Activated CD8-positive, alpha-beta memory T cell treated with anti-CD3 and anti-CD28 coated beads for 36 hours (primary cell): ENCODE measurements around the gene CORO1C. TPM values are rescaled to one million over a fixed set of nuclear protein-coding genes. Genes with fewer than 3 reads are reported as not detected.

Experiments
- CTCF ChIA-PET: fragments of 350-600 bp; sonication (Branson Sonifier 250); formaldehyde crosslinking; loops from one replicate; lab custom pipeline; 2021; ENCODE audit warnings: antibody characterized with exemption; lab: Charles Lee
- POLR2A ChIA-PET: fragments of 350-600 bp; sonication (Branson Sonifier 250); formaldehyde crosslinking; loops from one replicate; lab custom pipeline; 2021; ENCODE audit warnings: antibody characterized with exemption; lab: Charles Lee
- total RNA-seq, 2 experiments: library from RNA; stranded (reverse); gene quantifications; one replicate each; pipeline ENCODE4 v1.2.3, GENCODE V29; 2021

CORO1C gene
- total RNA-seq, 2 experiments from 2014 or later = 71.0 to 78.7 TPM

- ChIA-PET POLR2A (interaction anchor here (0.6 to 1.4 kb wide), 4 partner anchors 13 to 58 kb away, joined by 3 to 6 read pairs (median 3); partner anchors contain the start of gene ISCU), CTCF (interaction anchor here (1.6 to 8.4 kb wide), 3 partner anchors 9 to 58 kb away, joined by 4 to 129 read pairs (median 81); partner anchors contain the start of genes ISCU and SELPLG)
These were observed 111.0 kb downstream of the CORO1C start for GRCh38 chr12:108620236-108620879.

DNA sequence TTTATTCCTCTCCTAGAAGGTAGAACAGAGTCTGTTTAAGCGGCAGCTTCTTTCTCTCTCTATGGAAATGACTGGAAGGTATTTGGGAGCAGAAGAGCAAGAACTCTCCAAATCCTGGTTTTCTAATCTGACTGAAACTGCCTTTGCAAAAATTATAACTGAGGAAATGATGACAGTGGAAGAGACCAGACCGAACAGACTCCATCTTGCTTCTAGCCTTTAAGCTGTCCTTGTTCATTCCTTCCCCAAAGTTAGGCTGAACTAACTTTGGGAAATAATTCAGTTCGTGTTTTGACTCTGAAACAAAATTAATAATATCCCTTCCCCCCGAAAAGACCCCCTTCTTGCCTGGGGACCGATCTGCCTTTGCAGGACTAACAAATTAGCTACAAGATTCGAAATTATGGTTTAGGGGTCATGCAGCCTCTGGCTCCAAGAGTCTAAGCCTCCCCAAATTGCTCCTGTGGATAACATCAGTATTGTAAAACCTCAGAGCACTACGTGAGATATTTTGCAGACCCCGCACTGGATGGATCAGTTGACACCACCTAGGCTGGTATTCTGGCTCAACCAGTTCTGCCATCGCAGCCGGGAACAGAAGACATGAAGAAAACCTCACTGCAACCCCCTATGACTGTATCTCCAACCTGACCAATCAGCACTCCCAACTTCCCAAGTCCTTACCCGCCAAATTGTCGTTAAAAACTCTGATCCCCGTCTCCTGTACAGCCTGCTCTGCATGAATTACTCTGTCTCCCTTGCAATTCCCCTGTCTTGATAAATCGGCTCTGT is 111.8 kb downstream of the CORO1C start:
- ChIA-PET POLR2A (interaction anchor here (0.6 to 4.0 kb wide), 4 partner anchors 8 to 58 kb away, joined by 3 to 36 read pairs (median 4); partner anchors contain the start of genes ISCU and SART3), CTCF (interaction anchor here (0.7 to 8.4 kb wide), 7 partner anchors 10 to 184 kb away, joined by 3 to 129 read pairs (median 9); partner anchors contain the start of genes ISCU and SELPLG)

DNA sequence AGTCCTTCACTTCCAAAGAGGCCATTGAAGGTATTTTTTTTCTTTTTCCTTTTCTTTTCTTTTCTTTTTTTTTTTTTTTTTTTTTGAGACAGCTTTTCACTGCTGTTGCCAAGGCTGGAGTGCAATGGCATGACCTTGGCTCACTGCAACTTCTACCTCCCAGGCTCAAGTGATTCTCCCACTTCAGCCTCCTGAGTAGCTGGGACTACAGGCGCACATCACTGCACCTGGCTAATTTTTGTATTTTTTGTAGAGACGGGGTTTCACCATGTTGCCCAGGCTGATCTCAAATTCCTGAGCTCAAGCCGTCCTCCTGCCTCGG is 112.4 kb downstream of the CORO1C start:
- ChIA-PET POLR2A (interaction anchor here (1.1 to 4.0 kb wide), 3 partner anchors 9 to 57 kb away, joined by 3 to 36 read pairs (median 3); partner anchors contain the start of genes ISCU and SART3), CTCF (interaction anchor here (0.7 to 8.4 kb wide), 14 partner anchors 11 to 185 kb away, joined by 3 to 129 read pairs (median 8); partner anchors contain the start of genes ISCU, SART3 and SELPLG)

DNA sequence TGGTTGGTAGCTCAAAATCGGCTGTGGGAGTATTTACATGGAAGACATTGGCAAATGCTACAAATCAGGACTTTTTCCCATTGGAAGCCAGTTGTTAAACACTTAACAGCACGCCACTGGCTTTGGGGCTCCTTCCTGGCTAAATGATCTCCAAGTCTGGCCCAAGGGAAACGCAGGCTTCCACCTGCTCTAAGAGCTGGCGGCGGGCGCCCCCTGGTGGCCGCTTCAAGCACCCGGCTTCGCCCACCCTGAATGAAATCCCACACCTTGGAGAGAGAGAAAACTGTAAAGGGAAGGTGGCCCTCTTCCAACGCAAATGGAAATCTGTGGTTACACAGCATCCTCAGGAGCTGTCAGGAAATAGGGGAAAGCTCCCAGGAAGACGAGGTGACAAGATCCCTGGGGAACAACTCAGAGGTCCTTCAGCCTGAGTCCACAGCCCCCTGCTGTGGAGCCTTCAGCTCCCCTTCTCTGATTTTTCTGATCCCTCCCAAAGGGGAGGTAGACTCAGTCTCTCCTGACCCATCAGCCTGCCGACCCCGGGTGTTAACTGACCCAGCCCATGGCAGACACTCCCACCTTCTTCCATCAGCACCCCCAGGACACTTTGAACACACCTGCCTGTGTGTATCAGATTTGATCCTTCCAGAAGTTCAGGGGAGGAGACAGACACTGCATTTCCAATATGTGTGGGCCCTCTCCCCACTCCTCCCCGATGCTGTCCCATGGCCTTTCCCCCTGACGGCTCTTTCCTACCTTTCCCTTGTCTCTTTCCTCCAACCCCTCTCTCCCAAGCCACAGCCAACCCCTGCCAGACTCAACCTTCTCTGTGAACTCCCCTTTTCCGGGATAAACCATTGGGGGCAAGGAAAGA is 113.0 kb downstream of the CORO1C start:
- CTCF ChIA-PET = interaction anchor here (0.6 to 8.4 kb wide), 26 partner anchors 11 to 1711 kb away, joined by 3 to 129 read pairs (median 4); partner anchors contain the start of genes ISCU, SART3 and SELPLG
- POLR2A ChIA-PET = interaction anchor here (0.6 to 4.0 kb wide), 10 partner anchors 10 to 71 kb away, joined by 3 to 36 read pairs (median 6); partner anchors contain the start of genes ISCU, SART3 and SELPLG

GRCh38 chr12:108616941-108617858 is 114.1 kb downstream of the CORO1C start:
- ChIA-PET CTCF (interaction anchor here (0.6 to 8.4 kb wide), 20 partner anchors 10 to 476 kb away, joined by 3 to 129 read pairs (median 4); partner anchors contain the start of genes ALKBH2, ISCU, SART3 and SELPLG), POLR2A (interaction anchor here (0.6 to 4.0 kb wide), 11 partner anchors 11 to 74 kb away, joined by 3 to 36 read pairs (median 5); partner anchors contain the start of genes ISCU, SART3 and SELPLG)

DNA sequence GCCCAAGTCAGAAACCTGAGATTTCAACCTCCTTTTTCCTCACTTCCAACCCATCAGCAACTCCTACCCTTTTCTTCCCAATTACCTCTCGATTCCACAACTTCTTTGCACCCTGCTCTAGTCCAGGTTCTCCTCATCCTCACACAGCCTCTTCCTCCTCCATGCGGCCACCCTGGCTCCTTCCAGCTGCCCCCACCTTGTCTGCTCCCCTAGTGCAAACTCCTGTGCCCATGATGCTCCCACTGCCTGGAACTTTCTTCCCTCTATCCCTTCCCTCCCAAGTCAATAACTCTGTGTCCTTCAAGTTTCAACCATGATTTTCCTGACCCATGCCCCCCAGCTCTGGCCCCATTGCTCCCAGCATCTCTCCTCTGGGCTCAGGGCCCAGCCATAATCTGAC is 115.0 kb downstream of the CORO1C start:
- POLR2A ChIA-PET = interaction anchor here (1.1 to 4.0 kb wide), 6 partner anchors 19 to 74 kb away, joined by 3 to 36 read pairs (median 6); partner anchors contain the start of genes ISCU and SART3
- CTCF ChIA-PET = interaction anchor here (0.9 to 8.4 kb wide), 7 partner anchors 13 to 477 kb away, joined by 3 to 129 read pairs (median 33); partner anchors contain the start of genes ALKBH2, ISCU, SART3 and SELPLG

DNA sequence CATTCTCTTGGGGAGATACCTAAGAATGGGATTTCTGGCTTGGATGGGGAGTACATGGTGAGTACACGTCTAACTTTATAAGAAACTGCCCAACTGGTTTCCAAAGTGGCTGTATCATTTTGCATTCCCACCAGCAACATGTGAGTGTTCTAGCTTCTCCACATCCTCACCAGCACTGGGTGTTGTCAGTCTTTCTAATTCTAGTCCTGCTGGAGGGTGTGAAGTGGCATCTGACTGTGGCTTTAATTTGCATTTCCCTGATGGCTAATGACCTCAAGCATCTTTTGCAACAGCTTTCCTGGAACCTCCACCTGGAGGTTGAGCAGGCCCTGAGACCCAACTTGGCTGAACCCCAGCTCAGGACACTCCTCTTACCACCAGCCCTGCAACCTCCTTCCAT is 115.4 kb downstream of the CORO1C start:
- POLR2A ChIA-PET = interaction anchor here (1.8 to 4.0 kb wide), 2 partner anchors 54 to 75 kb away, joined by 3 to 36 read pairs; partner anchors contain the start of genes ISCU and SART3
- CTCF ChIA-PET = interaction anchor here (0.9 to 8.4 kb wide), 3 partner anchors 14 to 55 kb away, joined by 3 to 129 read pairs (median 50); partner anchors contain the start of genes ISCU and SART3

- ChIA-PET CTCF (no interaction called here), POLR2A (no interaction called here)
These were observed 116.7 kb downstream of the CORO1C start for GRCh38 chr12:108614639-108615038.

GRCh38 chr12:108614041-108614440 is 117.3 kb downstream of the CORO1C start:
- ChIA-PET CTCF (no interaction called here), POLR2A (interaction anchor here (0.9 kb wide), 1 partner anchor 53 kb away, joined by 3 read pairs; the partner anchor contains the start of gene SART3)

- ChIA-PET CTCF (no interaction called here), POLR2A (interaction anchor here (0.9 kb wide), 1 partner anchor 53 kb away, joined by 3 read pairs; the partner anchor contains the start of gene SART3)
These were observed 117.8 kb downstream of the CORO1C start for GRCh38 chr12:108613548-108613947.

DNA sequence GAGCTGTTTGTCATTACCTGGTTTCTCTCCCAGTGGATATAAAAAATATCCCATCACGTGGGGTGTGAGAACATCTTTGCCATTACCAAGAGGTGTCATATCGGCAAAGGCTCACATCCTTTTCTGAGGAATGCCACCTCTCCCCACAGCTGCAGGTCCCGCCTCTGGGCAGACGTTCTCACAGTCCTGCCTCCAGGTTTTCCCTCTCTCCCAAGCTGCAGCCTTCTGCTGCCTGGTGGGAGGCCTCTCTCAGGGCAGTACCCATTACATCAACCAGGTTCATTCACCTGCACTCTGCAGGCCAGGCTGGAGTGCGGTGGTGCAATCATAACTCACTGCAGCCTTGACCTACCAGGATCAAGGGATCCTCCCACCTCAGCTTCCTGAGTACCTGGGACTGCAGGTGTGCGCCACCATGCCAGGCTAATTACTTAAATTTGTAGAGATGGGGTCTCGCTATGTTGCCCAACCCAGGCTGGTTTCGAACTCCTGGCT is 118.5 kb downstream of the CORO1C start:
- ChIA-PET CTCF (interaction anchor here (0.6 to 0.8 kb wide), 3 partner anchors 113 to 199 kb away, joined by 3 to 4 read pairs (median 3); no protein-coding TSS in a partner anchor), POLR2A (interaction anchor here (0.7 to 0.9 kb wide), 2 partner anchors 52 to 480 kb away, joined by 3 read pairs; partner anchors contain the start of gene SART3)

- ChIA-PET POLR2A (no interaction called here), CTCF (interaction anchor here (0.8 kb wide), 1 partner anchor 200 kb away, joined by 3 read pairs; no protein-coding TSS in a partner anchor)
These were observed 119.4 kb downstream of the CORO1C start for GRCh38 chr12:108611884-108612415.

DNA sequence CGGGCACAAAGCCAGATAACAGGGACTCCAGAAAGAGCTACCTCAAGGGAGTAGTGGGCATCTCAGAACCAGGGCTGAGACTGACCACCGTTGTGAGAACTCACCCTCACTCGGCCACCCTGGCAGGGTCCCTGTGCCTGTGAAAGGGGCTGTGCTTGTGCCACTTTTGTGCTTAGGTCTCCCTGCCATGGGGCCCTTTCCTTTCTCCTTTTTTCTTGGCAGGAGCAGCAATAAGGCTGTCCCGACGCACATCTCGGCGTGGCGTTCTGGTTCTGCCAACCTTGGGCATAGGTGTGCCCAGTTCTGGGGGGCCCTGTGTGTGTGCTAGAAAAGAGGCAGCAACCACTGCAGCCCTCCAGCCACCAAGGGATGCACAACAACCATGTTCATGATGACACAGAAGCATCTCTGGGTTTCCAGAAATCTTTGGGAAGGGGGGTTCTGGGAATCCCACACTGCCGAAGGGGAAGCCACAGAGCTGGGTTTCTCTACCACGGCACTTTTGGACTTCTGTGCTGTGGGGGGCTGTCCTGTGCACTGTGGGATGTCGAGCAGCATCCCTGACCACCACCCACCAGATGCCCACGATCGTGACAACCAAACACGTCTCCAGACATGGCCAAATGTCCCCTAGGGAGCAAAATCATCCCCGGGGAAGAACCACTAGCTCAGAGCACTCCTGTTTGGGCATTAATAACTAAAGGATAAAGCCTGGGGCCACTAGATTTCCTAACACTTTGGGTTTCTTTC is 120.3 kb downstream of the CORO1C start:
- CTCF ChIA-PET = interaction anchor here (0.8 to 1.6 kb wide), 2 partner anchors 38 to 53 kb away, joined by 4 to 6 read pairs; no protein-coding TSS in a partner anchor
- POLR2A ChIA-PET = no interaction called here

DNA sequence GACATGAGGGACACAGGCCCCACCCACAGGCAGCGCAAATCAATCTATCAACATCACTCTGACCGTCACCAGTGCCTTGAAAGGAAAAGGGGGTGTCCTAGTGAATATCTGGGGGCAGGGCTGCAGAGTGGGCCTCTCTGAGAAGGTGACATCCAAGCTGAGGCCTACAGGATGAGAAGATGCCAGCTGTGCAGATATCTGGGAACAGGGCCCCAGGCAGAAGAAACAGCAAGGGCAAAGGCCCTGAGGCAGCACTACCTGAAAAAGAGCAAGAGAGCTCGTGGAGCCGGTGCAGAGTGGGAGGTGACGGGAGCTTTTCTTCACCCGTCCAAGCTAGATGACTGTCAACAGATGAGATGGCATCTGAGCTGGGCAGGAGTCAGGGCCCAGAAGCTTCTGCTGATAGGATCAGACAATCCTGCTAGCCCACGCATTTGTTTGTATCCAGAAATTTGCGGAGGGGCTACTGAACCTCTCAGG is 120.9 kb downstream of the CORO1C start:
- ChIA-PET POLR2A (no interaction called here), CTCF (interaction anchor here (0.8 to 1.6 kb wide), 2 partner anchors 38 to 54 kb away, joined by 4 to 6 read pairs; no protein-coding TSS in a partner anchor)
